BE2C (cell line): ENCODE data around the gene TIMM50.

ENCODE experiments used
- DNase-seq: peaks from one replicate; pipeline ENCODE4 v3.0.0-alpha.2; 2020
- H3K27me3 ChIP-seq: fragments of 250-450 bp; sonication (Bioruptor Pico); 2 replicates; pipeline ENCODE4 v1.5.1; 2020; ENCODE audit warnings: mild to moderate bottlenecking
- H3K36me3 ChIP-seq: fragments of 250-450 bp; sonication (Bioruptor Pico); 2 replicates; pipeline ENCODE4 v1.5.1; 2020; ENCODE audit warnings: mild to moderate bottlenecking
- H3K4me1 ChIP-seq: fragments of 250-450 bp; sonication (Bioruptor Pico); 2 replicates; pipeline ENCODE4 v1.5.1; 2020
- H3K4me3 ChIP-seq: 2 replicates; pipeline ENCODE4 v1.5.1; 2011; ENCODE audit warnings: low read depth, low read length
- H3K9me3 ChIP-seq: fragments of 250-450 bp; sonication (Bioruptor Pico); 2 replicates; pipeline ENCODE4 v1.5.1; 2020
- CTCF ChIP-seq: IDR thresholded peaks from 2 replicates; pipeline ENCODE4 v1.5.1; 2012; ENCODE audit warnings: mild to moderate bottlenecking, low read depth, low read length

TIMM50 gene

DNA sequence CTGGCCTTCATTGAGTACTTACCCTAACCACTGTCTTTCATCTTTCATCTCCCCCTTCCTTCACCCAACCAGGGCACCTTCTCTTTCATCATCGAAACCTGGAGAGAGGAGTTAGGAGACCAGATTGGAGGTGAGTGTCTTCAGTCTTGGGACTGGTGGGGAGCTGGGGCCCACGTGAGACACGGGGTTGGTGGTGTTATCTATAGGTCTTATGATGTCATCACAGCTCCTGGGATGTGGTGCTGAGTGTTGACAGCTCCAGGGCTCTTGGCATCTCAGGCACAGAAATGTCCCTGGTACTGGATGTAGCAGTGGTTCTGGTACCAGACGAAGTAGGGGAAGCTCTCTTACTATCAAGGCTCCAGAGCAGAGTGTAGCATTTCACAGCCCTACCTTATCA, 19.9 kb downstream of the TIMM50 start:
- DNase-seq: no peak
- Histone ChIP-seq H3K36me3 (peaks cover 8% of the 10 kb centered on the region), H3K4me3 (no peak overlapping the region), H3K9me3 (no peaks in the 10 kb centered on the region), H3K27me3 (no peaks in the 10 kb centered on the region), H3K4me1 (0 out of 2 replicates have a peak, but pooled peaks cover 5% of the 10 kb centered on the region)
- no peak for TF ChIP-seq CTCF

DNA sequence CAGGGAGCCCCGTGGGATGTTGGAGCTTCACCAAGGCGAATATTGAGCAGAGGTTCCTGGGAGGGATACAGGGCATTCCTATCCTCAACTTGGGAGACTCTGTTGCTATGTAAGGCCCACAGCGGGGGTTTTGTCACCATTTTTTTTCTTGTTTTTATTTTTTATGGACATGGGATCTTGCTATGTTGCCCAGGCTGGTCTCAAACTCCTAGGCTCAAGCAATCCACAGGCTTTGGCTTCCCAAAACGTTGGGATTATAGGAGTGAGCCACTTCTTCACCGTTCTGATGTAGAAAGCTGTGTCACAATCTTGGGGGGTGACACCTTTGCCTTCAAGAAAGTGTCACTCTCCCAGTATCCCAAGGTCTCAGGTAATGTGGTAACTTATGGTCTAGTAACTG, 20.7 kb downstream of the TIMM50 start:
- no peaks in the 10 kb centered on the region for H3K27me3 ChIP-seq
- H3K36me3 ChIP-seq: peaks cover 8% of the 10 kb centered on the region
- no peak for TF ChIP-seq CTCF
- H3K4me3 ChIP-seq: no peak overlapping the region
- 0 out of 2 replicates have a peak, but pooled peaks cover 5% of the 10 kb centered on the region for H3K4me1 ChIP-seq
- DNase-seq: no peak
- H3K9me3 ChIP-seq: no peaks in the 10 kb centered on the region

DNA sequence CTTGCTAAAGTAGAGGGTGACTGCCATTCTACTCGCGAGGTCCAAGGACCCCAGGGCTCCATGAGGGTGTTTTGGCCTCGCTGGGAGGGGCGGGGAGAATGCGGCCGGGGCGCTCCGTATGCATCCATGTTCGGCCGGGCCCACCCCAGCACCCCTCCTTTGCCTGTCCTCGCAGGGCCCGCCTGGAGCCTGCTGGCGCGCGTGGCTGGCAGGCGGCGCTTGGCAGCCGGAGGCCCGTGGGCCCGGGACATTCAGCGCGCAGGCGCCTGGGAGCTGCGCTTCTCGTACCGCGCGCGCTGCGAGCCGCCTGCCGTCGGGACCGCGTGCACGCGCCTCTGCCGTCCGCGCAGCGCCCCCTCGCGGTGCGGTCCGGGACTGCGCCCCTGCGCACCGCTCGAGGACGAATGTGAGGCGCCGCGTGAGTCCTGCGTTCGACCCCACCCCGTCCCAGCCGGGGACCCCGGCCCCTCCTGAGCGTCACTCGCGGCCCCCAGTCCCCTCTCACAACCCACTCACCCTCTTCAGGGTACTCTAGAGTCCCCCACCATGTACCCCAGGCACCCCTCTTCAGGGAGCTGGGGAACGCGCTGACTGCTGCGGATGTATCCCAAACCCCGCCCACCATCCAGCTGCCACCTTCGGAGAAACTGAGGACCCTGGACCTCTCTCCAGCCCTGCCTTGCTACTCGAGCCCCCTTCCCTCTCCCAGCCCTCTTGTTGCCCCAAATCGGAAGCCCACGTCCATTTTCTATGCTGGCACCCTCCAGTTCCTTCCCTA, 22.2 kb downstream of the TIMM50 start:
- H3K27me3 ChIP-seq: no peaks in the 10 kb centered on the region
- no peaks in the 10 kb centered on the region for H3K4me1 ChIP-seq
- no peaks in the 10 kb centered on the region for H3K9me3 ChIP-seq
- peaks cover 8% of the 10 kb centered on the region for H3K36me3 ChIP-seq
- DNase-seq: no peak
- no peak overlapping the region for H3K4me3 ChIP-seq
- no peak for TF ChIP-seq CTCF

DNA sequence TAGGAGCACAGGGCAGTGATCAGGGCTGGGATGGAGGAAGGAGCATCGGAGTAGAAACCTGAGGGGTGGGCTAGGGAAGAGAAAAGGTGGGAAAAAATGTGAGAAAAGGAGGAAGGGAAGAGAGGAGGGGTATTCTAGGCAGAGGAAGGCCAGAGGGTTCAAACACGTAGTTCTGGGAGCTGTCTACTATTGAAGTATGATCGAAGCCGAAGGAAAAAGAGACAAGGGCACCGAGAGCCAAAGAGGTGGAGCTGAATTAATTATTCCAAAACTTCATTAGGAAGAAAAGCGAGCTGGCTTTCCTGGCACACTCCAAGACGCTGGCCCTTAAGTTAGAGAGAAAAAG, 25.9 kb downstream of the TIMM50 start:
- no peak overlapping the region for H3K4me3 ChIP-seq
- H3K27me3 ChIP-seq: no peaks in the 10 kb centered on the region; the same call in 1 of the 2 replicates

GRCh38 chr19:39506944-39507714, 26.5 kb downstream of the TIMM50 start:
- Histone ChIP-seq H3K4me3 (peak overlapping the region; percentile 70), H3K36me3 (no peaks in the 10 kb centered on the region; the same call in 1 of the 2 replicates), H3K9me3 (no peaks in the 10 kb centered on the region), H3K4me1 (no peaks in the 10 kb centered on the region), H3K27me3 (no peaks in the 10 kb centered on the region; the same call in 1 of the 2 replicates)
- DNase-seq: peak; percentile 82
- no peak for TF ChIP-seq CTCF

More for the DNA sequence above, 25.9 kb downstream of the TIMM50 start:
- no peak for DNase-seq
- Histone ChIP-seq H3K4me1 (no peaks in the 10 kb centered on the region), H3K9me3 (no peaks in the 10 kb centered on the region), H3K36me3 (peaks cover 1% of the 10 kb centered on the region)
- TF ChIP-seq CTCF: no peak
